ENCODE data around the gene SVEP1. TPM values are rescaled to one million over a fixed set of nuclear protein-coding genes. Genes with fewer than 3 reads are reported as not detected.

SVEP1 gene
- total and polyA plus RNA-seq, 2 donors (not counting 1 experiment from before 2014, with no cell fraction given), result not detected

DNA sequence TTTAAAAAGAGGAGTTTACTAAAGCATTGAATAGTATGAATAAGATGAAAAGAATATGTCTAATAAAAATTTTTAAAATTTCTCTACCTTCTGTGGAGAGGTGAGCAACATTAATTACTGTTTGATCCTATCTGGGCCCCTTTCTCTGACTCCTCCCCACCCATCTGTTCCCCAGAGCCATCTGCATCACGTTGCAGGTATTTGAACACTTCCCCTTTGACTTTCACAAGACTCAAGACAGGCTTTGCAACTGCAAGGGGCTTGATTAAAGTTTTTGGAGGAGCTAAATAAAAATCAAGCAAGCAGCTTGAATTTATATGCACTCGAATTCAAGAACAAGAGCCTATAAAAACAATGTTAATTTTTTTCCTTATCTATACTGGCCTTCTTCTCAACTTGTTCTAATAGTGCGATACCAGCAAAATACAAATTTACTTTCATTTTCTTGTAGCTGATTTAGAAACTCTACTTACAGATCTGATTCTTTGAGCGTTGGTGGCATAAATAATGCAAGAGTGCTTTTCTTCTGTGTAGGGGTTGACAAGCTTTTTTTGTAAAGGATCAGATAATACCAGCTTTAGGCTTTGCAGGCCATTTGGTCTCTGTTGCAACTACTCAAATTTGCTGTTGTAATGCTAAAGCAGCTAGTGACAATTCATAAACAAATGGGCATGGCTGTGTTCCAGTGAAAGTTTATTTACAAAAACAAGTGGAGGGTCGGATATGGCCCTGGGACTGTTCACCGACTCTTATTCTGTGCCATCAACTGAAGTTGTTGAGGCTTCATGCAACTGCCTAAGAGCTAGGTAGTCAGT is 263.1 kb downstream of the SVEP1 start:
- Mint-ChIP-seq H3K4me3 (peak overlapping the region; percentile 80), H3K9me3 (ENCODE audit: insufficient read depth) (no peaks in the 10 kb centered on the region), H3K27me3 (no peaks in the 10 kb centered on the region), H3K4me1 (peaks cover 12% of the 10 kb centered on the region), H3K27ac (peak overlapping the region; percentile 74)
- no peaks in the 10 kb centered on the region for H4K20me1 ChIP-seq (ENCODE audit: control insufficient read depth, insufficient read depth, low read length, poor library complexity, severe bottlenecking)
- no peaks in the 10 kb centered on the region for H3K79me2 ChIP-seq (ENCODE audit: control insufficient read depth, insufficient read depth, low read length)
- ATAC-seq (ENCODE audit: low read depth) (peak; percentile 36), DNase-seq (peak; percentile 44)
- ChIA-PET POLR2A (no interaction called here), CTCF (no interaction called here)
- peak overlapping the region; percentile 50 for H3K9ac ChIP-seq (ENCODE audit: low read length)
- peak overlapping the region; percentile 10 to 11 for H3K27ac ChIP-seq (ENCODE audit: low read length in 2 of 2)
- WGBS (ENCODE audit: insufficient coverage), result 75% methylated on average over 2 of the region's 6 CpGs
- peaks cover 5 to 12% of the 10 kb centered on the region in 2 donors for H3K4me1 ChIP-seq (ENCODE audit: control insufficient read depth in 2 of 2, insufficient read depth in 2 of 2, low read length in 2 of 2)
- H3K27me3 ChIP-seq (replicated peaks in 1 of 4; ENCODE audit: control extremely low read depth in 1 of 4, control insufficient read depth in 3 of 4, insufficient read depth in 4 of 4, low read length in 3 of 4), result no peaks in the 10 kb centered on the region
- H3K9me3 ChIP-seq (ENCODE audit: control extremely low read depth in 1 of 3, control insufficient read depth in 2 of 3, insufficient read depth in 1 of 3, low read length in 2 of 3), result peaks cover 0 to 9% (median 9%) of the 10 kb centered on the region in 3 donors
- TF ChIP-seq, protein P1, sequence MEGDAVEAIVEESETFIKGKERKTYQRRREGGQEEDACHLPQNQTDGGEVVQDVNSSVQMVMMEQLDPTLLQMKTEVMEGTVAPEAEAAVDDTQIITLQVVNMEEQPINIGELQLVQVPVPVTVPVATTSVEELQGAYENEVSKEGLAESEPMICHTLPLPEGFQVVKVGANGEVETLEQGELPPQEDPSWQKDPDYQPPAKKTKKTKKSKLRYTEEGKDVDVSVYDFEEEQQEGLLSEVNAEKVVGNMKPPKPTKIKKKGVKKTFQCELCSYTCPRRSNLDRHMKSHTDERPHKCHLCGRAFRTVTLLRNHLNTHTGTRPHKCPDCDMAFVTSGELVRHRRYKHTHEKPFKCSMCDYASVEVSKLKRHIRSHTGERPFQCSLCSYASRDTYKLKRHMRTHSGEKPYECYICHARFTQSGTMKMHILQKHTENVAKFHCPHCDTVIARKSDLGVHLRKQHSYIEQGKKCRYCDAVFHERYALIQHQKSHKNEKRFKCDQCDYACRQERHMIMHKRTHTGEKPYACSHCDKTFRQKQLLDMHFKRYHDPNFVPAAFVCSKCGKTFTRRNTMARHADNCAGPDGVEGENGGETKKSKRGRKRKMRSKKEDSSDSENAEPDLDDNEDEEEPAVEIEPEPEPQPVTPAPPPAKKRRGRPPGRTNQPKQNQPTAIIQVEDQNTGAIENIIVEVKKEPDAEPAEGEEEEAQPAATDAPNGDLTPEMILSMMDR (IDR thresholded peaks at IDR 0.05), result no peak
- no peak for TF ChIP-seq EZH2 (IDR thresholded peaks at IDR 0.05; ENCODE audit: borderline replicate concordance, insufficient read depth, low read depth, low read length, poor library complexity, severe bottlenecking)
- H2AFZ ChIP-seq (ENCODE audit: insufficient read depth, low read depth, low read length, poor library complexity, severe bottlenecking), result peak overlapping the region; percentile 53
- peak overlapping the region in 4 of 5 experiments; percentile 13 to 48 (median 42) for H3K4me3 ChIP-seq (ENCODE audit: control extremely low read depth in 1 of 5, extremely low read depth in 1 of 5, insufficient read depth in 1 of 5, low read depth in 2 of 5, low read length in 4 of 5)
- peak overlapping the region; percentile 51 for H3K4me2 ChIP-seq (replicated peaks; ENCODE audit: low read depth, low read length, poor library complexity, severe bottlenecking)
- intact Hi-C loops (cut with micrococcal nuclease), result no loop called here
- H3K36me3 ChIP-seq (replicated peaks in 1 of 2; ENCODE audit: control extremely low read depth in 1 of 2, control insufficient read depth in 1 of 2, extremely low read depth in 1 of 2, insufficient read depth in 2 of 2, low read length in 1 of 2), result no peaks in the 10 kb centered on the region

Small RNAs within 50 kb of the gene (small RNA-seq; reads per million reads assigned to genes)
- not detected for gene RNU6-1039P (ENCODE audit: insufficient read length, low read depth, low replicate concordance)

Other genes starting within 250 kb of the SVEP1 start
- gene TXNDC8, start 241.9 kb downstream of the SVEP1 start, total RNA-seq, result not detected in 2 replicates
- gene TXNDC8, start 241.9 kb downstream of the SVEP1 start, polyA plus RNA-seq, result not detected in 2 replicates
- gene MUSK, start 89.0 kb upstream of the SVEP1 start, total RNA-seq, result not detected in 2 replicates
- gene MUSK, start 89.0 kb upstream of the SVEP1 start, polyA plus RNA-seq, result not detected in 2 replicates

Measured in B cell (primary cell).